Measurements from ENCODE around the gene MRPS12. TPM values are rescaled to one million over a fixed set of nuclear protein-coding genes. Genes with fewer than 3 reads are reported as not detected.

The MRPS12 gene
- total RNA-seq, 1 experiment from 2014 or later = 81.3 TPM

- Histone ChIP-seq H3K79me1 (ENCODE audit: insufficient read depth, low read depth, low read length, poor library complexity, severe bottlenecking) (no peaks in the 10 kb centered on the region), H2AK5ac (ENCODE audit: insufficient read length, low read length) (no peak overlapping the region), H2BK5ac (ENCODE audit: insufficient read length, low read length) (no peak overlapping the region), H2AFZ (ENCODE audit: low read length) (no peak overlapping the region), H4K5ac (ENCODE audit: insufficient read length, low read depth, low read length) (no peak overlapping the region), H4K91ac (ENCODE audit: insufficient read length, low read depth, low read length) (no peak overlapping the region), H3K23ac (ENCODE audit: insufficient read length, low read depth, low read length) (no peak overlapping the region), H3K27ac (ENCODE audit: insufficient read length, low read depth, low read length) (no peak overlapping the region), H3K79me2 (ENCODE audit: insufficient read depth, low read length) (no peaks in the 10 kb centered on the region), H3K9ac (ENCODE audit: extremely low read depth, insufficient read length, low read length) (no peak overlapping the region), H2BK15ac (ENCODE audit: low read depth, low read length) (no peak overlapping the region), H2BK20ac (ENCODE audit: low read depth, low read length, poor library complexity, severe bottlenecking) (no peak overlapping the region), H2BK12ac (ENCODE audit: insufficient read length, low read depth, low read length) (no peak overlapping the region), H3K4ac (ENCODE audit: low read depth, low read length) (no peak overlapping the region), H3K23me2 (ENCODE audit: insufficient read length, low read depth, low read length, poor library complexity, severe bottlenecking) (no peaks in the 10 kb centered on the region), H4K20me1 (ENCODE audit: control insufficient read depth, insufficient read depth, insufficient read length) (no peaks in the 10 kb centered on the region), H3K56ac (ENCODE audit: insufficient read length, low read depth, low read length) (no peak overlapping the region), H3K4me2 (ENCODE audit: insufficient read depth, insufficient read length, low read length) (no peak overlapping the region), H3T11ph (ENCODE audit: low read length) (no peak overlapping the region), H3K18ac (ENCODE audit: insufficient read length, low read depth, low read length) (no peak overlapping the region), H3K4me1 (ENCODE audit: insufficient read depth, low read length) (no peaks in the 10 kb centered on the region), H3K14ac (ENCODE audit: insufficient read depth, low read length) (no peak overlapping the region), H3K27me3 (ENCODE audit: insufficient read depth, low read length) (no peaks in the 10 kb centered on the region), H2BK120ac (ENCODE audit: low read depth, low read length, poor library complexity, severe bottlenecking) (no peak overlapping the region), H4K8ac (replicated peaks; ENCODE audit: insufficient read length, low read depth, low read length) (no peak overlapping the region), H3K9me3 (ENCODE audit: control insufficient read depth, low read depth, low read length) (no peaks in the 10 kb centered on the region)
- Mint-ChIP-seq H3K36me3 (ENCODE audit: insufficient read depth in 1 of 3, low read depth in 3 of 3) (peaks cover 12 to 22% (median 22%) of the 10 kb centered on the region in 3 experiments; a peak in 6 of 7 replicates), H3K27ac (no peak overlapping the region; a peak in 1 of 7 replicates), H3K4me3 (no peak overlapping the region), H3K9me3 (peaks cover 0 to 2% of the 10 kb centered on the region in 2 experiments; a peak in 1 of 5 replicates), H3K4me1 (no peaks in the 10 kb centered on the region), H3K27me3 (ENCODE audit: low read depth) (no peaks in the 10 kb centered on the region)
- no CpG with 5 or more reads among the region's 10 CpGs for WGBS (ENCODE audit: extremely low coverage, insufficient read length, low lambda C conversion rate)
- DNase-seq = no peak
- no peak for TF ChIP-seq CTCF (conservative IDR thresholded peaks at IDR 0.05)
Measured at GRCh38 chr19:38918526-38918925, 12.2 kb upstream of the MRPS12 start.

All from H9 (cell line).